HG03064 (cell line): ENCODE measurements around the gene WAC.

Experiments
- ATAC-seq: cut with Tn5 transposase; IDR thresholded peaks from one replicate; pipeline ENCODE4 v1.9.1; 2021; ENCODE audit warnings: low read depth; ENCODE audit not compliant: unreplicated experiment

The WAC gene

DNA sequence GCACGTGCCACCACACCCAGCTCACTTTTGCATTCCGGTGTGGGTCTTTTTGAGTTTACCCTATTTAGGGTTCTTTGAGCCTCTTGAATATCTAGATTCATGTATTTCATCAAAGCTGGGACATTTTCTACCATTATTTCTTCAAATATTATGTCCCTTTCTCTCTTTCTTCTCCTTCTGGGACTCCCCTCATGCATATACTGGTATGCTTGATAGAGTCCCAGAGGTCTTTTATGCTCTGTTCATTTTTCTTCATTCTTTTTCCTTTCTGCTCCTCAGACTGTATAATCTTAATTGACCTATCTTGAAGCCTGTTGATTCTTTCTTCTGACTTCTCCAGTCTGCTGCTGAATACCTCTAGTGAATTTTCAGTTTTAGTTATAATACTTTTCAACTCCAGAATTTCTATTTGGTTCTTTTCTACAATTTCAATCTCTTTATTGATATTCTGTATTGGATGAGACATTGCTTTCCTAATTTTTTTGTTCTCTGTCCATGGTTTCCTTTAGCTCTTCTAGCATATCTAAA is 9.1 kb upstream of the WAC start:
- no peak for ATAC-seq

DNA sequence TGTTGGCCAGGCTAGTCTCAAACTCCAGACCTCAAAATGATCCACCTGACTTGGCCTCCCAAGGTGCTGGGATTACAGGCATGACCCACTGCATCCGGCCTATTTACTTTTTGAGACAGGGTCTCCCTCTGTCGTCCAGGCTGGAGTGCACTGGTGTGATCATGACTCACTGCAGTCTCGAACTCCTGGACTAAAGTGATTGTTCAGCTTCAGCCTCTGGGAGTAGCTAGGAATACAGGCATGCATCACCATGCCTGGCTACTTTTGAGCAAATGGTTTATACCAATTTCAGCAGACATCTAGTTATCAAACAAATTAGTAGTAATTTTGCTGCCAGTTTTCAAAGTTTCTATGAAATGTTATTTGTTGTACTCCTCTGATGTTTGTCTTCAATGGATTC is 2.2 kb upstream of the WAC start:
- ATAC-seq: no peak

DNA sequence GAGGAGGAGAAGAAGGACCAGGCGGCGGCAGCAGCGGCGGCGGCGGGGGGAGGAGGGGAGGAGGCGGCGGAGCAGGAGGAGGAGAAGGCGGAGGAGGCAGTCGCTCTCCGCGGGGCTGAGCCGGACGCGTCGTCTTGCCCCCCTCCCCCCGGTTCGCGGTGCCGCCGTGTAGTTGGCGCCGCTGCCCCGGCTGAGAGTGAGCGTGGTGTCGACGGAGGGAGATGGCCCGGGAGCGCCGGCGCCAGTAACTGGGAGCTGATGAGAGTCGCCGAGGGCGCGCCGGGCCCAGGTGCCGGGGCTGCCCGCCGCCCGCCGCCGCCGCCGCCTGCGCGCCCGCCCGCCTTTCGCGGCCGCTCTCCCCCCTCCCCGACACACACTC is 257 bp downstream of the WAC start:
- peak; percentile 2 for ATAC-seq

DNA sequence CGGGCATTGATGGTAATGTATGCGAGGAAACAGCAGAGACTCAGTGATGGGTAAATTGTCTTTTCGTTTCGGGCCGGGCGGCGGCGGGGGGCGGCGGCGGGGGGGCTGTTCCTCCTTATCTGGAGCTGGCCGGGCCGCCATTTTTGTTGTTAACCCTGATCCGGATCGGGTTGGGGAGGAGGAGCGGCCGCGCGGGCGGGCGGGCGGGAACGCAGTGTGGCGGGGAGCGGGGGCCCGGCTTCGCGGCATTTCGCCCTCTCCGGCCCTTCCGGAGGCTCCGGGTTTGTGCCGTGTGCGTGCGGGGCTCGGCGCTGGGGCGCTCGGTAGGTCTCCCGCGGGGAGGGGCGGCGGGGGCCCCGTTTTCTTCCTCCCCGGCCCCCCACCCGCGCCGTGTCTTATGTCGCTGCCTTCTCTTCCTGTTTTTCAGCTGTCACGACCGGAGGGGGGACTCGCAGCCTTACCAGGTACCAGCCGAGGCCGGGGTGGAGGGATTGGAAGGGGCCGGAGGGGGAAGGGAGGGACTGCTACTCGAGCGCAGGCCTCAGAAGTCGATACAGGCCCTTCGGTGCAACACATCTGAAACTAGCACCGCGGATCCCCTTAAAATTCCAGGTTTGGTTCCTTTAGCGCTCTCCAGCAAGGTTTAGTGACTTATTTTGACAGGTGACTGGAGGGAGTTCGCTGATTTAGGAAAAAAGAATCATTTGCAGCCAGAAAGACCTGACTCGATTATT is 820 bp downstream of the WAC start:
- peak; percentile 21 for ATAC-seq

DNA sequence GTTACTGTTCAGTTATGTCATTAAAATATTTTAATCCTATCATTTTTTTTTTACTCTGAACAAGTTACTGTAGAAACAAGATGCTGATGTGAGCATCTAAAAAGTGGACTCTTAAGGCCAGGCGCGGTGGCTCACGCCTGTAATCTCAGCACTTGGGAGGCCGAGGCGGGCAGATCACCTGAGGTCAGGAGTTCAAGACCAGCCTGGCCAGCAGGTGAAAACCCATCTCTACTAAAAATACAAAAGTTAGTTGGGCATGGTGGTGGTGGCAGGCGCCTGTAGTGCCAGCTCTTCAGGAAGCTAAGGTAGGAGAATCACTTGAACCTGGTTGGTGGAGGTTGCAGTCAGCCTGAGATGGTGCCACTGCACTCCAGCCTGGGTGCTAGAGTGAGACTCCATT is 2.9 kb downstream of the WAC start:
- ATAC-seq: no peak

DNA sequence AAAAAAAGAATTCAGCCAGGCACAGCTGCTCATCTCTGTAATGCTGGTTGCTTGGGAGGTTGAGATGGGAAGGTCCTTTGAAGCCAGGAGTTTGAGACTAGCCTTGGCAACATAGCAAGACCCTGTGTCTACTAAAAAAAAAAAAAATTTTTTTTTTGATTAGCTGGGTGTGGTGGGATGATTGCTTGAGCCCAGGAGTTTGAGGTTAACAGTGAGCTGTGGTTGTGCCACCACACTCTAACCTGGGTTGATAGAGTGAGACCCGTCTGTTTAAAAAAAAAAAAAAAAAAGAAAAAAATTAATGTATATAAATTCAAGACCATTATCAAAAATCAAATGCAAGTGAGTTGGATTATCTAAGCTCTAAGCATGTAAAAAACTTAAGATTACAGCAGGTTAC is 5.7 kb downstream of the WAC start:
- no peak for ATAC-seq

DNA sequence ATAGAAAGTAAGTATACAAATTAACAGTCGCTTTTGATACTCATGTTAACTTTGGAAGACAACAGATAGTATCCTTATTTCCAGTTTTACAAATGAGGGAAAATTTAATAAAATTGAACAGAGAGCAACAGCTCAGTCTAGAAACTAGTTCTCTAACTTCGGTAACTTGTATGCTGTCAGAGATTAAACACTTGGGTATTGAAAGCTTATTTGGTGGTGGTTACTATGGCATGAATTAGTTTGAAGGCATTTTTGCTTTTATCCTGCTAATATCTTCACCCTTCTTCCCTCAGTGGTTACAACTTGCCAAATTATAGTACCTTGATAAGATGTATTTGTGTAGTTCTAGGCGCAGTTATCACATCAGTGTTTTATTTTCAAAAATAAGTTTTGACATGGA is 7.2 kb downstream of the WAC start:
- ATAC-seq: no peak

DNA sequence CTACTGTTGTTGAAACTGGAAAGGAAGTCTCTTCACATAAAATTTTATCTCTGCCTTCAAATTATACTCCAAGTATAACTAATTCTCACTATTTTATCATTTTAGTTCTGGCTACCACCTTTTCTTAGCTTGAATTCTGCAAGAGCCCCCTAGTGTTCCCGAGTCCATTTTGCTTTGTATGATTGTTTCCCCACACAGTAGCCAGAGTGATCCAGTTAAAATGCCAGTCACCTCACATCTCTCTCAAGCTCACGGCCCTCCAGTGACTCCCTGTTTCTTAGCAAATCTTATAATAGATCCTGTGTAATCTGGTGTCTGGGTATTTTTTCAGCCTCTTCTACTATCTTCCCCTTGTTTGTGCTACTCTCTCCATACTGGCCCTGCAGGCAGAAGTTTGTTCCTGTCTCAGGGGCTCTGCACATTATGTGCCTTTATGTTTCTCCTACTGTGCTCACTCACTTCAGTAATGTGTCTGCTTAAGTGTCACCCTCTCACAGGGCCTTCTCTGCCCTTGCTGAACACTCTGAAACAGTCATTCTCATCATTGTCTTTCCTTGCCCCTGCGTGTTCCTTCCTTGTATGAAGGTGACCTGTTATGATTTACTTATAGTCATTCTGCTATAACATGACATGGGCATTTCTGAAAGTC is 8.9 kb downstream of the WAC start:
- no peak for ATAC-seq

DNA sequence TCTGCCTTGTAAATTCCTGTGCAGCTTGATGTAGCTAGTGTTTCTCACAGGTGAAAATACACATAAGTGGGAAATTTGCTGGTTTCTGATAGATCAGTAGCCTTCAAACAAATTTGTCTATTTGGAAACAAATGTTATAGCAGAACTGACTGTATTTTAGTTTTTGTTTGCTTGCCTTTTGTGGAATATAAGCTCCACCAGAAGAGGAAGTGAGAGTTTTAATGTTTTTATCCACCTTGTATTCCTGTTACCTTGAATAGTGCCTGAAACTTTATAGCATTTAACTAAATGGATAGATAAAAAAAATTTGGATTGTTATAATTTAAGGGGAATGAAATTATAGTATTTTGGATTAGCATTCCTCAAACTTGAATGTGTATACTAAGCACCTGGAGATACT is 9.8 kb downstream of the WAC start:
- no peak for ATAC-seq

DNA sequence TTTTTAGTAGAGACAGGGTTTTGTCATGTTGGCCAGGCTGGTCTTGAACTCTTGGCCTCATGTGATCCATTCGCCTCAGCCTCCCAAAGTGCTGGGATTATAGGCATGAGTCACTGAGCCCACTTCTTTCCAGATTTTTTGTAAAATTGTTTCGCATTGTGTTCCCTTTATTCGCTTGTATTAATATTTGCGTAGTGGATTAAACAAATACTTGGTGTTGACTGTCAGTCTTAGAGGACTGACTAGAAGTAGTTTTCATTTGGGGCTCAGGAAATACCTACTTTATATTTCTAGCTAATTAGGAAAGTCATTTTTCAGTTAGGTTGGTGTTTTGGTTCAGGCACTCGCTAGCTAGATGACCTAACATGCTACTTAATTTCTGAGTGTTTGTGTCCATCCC is 11.1 kb downstream of the WAC start:
- no peak for ATAC-seq

DNA sequence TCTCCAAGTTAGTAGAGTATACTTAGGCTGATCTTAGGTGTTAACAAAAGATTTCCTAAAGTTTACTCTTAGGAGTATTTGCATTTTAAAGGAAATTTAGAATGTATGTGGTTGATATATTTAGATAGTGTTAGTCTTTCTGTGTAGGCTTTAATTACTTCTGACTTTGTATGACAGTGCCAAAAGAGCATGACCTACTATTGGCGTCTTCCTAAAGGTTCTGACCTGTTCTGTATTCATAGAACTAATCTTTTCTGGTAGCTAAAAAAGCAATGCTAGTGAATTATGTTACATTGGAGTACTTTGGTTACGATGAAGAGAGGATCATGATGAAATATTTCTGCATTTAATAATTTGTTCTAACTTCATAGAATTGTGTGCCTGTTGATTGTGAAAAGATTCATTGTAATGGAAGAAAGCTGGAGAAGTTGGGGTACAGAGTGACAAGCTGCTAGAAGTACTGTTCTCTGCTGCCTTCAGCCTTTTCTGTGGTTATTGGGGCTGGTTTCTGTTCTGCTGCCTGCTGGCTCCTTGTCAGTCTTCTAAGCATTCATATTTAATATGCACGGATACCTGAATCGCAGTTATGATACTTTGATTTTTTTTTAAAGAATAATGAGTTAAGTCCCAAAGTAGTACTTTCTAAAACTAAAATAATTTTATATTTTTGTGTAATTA is 13.2 kb downstream of the WAC start:
- ATAC-seq: no peak

DNA sequence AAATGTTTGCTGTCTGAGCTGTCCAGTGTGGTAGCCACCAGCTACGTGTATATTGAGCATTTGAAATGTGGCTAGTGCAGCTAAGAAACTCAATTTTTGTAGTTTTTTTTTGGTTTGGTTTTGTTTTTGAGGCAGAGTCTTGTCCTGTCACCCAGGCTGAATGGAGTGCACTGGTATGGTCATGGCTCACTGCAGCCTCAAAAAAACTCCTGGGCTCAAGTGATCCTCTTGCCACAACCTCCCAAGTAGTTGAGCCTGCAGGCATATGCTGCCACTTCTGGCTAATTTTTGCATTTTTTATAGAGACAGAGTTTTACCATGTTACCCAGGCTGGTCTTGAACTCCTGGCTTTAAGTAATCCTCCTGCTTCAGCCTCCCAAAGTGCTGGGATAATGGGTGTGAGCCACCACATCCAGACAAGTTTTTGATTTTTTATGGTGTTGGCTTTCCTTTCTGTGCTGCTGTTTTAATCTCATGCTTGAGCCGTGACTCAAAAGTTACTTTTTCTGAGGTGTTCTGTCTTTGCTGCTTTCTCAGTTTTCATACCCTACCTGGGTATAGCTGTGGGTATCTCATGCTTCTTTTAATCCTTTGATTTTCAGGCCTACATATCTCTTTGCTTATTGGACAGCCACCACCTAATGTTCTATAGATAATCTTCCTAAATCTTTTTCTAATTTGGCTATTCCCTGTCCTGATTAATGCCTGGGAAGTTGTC is 16.0 kb downstream of the WAC start:
- no peak for ATAC-seq

DNA sequence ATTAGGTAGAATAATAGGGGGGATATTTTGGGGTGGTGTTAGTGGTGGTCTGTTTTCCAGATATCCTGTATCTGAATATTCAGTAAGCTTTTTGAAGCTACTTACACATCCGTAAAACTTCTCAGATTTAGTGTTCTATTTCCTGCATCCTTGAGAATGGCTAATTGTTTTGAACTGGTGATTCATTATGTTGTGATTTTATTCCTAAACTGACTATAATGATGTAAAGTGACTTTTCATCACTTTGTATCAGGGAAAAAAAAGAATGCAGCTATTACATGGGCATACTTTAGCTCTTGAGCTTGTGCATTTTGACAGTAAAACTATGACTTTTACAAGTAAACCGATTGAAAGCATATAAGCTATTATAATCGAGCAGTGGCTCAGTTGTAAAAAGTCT is 18.2 kb downstream of the WAC start:
- no peak for ATAC-seq

DNA sequence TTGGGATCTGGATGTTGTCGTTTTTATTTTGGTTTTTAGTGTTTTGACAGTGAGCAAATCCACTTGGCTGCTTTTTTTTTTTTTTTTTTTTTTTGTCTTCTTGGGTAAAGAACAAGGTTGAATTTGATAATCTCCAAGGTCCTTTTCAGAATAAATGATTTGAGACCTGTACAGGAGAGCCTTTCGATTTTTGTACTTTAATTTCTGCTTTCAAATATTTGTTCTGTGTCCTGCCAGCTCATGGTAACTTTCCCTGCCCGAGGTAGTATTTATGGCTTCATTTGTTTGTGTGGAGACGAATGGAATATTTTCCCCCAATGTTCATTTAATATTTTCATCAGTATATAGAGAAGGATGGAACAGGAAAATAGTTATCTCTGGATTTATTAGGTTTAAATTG is 19.9 kb downstream of the WAC start:
- ATAC-seq: no peak

DNA sequence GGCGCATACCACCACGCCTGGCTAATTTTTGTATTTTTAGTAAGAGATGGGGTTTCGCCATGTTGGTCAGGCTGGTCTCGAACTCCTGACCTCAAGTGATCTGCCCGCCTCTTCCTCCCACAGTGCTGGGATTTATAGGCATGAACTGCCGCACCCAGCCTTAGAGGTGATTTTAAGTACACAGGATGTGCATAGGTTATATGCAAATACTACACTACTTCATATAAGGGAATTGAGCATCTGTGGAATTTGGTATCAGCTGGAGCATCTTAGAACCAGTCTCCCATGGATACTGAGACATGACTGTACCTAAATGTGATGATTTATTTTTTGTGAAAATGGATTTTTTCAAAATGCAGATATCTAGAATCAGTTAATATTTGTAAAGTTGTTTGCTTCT is 21.1 kb downstream of the WAC start:
- ATAC-seq: no peak

DNA sequence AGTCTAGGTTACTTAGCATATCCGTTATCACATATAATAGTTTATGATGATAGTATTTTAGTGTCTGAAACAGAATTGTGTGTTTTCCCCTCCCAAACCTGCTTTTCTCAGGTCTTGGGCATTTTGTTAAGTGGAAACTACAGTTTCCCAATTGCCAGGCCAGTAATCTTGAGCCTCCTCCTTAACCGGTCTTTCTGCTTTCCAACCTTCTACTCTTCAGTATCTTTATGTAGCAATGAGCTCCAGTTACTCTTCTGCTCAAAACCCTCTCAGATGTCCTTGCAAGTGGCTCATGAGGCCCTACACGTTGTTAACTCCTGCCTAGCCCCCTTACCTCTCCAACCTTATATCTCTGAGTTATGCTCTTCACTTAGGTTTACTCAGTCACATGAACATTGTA is 22.0 kb downstream of the WAC start:
- no peak for ATAC-seq

DNA sequence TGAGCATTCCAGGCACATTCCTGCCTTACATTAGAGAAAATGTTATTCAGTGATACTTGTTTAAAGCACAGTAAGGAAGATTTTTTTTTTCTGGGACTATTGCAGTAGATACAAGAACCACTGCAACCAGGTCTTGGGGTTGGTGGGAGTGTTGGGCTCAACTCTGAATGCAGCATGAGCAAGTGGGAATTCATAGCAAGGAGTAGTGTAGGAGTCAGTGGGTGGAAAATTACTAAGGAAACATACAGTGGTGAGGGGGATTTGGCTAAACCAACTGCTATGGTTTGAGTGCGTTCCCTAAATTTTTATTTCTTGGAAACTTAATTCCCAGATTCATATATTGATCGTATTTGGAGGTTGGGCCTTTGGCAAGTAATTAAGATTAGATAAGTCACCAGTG is 22.4 kb downstream of the WAC start:
- no peak for ATAC-seq

DNA sequence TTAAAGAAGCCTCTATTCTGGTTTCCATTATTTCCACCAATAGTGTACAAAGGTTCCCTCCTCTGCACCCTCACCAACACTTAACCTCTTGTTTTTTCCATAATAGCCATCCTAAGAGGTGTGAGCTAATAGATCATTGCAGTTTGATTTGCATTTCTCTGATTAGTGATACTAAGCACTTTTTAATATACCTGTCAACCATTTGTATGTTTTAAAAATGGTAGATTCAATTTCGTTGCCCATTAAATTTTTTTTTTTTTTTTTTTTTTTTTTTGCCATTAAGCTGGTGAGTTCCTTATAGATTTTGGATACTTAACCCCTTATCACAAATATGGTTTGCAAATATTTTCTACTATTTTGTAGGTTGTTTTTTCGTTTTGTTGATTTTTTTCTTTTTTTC is 23.2 kb downstream of the WAC start:
- ATAC-seq: no peak

DNA sequence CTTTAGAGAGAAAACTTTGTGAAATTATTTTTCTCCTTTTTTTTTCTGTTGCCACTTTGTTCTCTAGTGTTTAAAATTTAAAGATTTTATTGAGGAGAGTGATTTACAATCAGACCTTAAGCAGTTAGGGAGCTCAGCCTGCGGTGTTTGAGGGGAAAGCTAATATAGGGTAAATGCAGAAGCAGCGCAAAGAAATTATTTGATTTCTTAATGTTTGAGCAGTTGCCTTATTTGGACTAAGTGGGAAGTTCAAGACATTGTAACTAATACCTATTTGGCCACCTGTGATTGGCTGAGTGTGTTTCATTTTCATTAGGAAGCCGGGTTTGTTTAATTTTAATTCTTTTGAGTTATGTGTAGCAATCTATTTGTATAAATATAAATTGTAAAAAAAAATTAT is 25.3 kb downstream of the WAC start:
- no peak for ATAC-seq

DNA sequence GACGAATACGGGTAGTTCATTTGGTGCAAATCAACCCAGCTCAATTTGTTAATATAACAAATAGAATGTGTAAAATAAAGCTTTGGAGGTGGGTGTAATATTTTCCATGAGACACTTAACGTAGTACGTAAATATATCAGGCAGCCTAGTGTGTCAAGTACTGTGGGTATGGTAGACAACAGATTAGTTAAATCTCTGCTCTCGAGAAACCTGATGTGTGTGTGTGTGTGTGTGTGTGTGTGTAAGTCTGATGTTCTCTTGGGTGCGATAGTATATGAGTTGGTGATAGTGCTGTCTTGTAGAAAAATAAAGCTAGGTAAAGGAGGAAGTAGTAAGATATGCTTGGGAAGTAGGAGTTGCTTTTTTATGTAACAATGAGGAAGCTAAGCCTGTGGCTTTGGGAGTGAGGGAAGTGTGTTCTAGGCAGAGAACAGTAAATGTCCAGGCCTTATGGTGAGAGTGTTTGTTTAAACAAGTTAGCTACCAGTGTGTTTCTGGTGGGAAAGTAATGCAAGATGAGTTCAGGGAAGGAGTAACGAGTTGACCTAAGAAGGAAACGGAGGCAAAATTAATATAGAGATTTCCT is 26.1 kb downstream of the WAC start:
- ATAC-seq: no peak

DNA sequence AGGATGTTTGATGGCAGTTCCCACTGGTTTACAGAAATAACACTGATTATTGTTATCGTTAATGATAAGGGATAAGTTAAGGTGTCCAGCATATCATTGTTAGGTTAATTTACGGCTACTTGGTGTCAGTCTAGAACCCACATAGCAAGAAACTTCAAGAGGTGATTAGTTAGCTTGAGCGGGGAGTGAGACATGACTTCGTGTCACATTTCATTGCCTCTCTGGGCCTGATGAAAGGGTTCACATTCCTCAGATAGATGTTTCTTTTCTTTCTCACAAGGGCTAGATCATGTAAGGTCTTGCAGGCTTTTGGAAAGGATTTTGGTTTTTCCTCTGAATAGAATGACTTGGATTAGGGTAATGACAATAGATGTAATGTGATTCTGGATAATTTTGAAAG is 26.7 kb downstream of the WAC start:
- ATAC-seq: no peak
